ENCODE measurements around the gene OSCP1.

- TF ChIP-seq POLR2A (IDR thresholded peaks at IDR 0.05; ENCODE audit: low read depth, low read length) (no peak), TAF1 (IDR thresholded peaks at IDR 0.05; ENCODE audit: borderline replicate concordance, low read depth, low read length) (no peak)
Measured at GRCh38 chr1:36467027-36467410, 16.8 kb upstream of the OSCP1 start.
